Measurements from ENCODE around the gene CREB5.

- TF ChIP-seq POLR2AphosphoS5 (IDR thresholded peaks at IDR 0.05): no peak
- no peak for TF ChIP-seq CTCF (IDR thresholded peaks at IDR 0.05)
- TF ChIP-seq POLR2A (IDR thresholded peaks at IDR 0.05): no peak
These were observed 459.9 kb downstream of the CREB5 start for GRCh38 chr7:28872226-28872625.

All from breast epithelium (tissue), 3 donors.